Measurements from ENCODE around the gene CCDC136. TPM values are rescaled to one million over a fixed set of nuclear protein-coding genes. Genes with fewer than 3 reads are reported as not detected.

Gene CCDC136
- polyA plus RNA-seq, 1 donor (not counting 4 experiments of a cell fraction or from before 2014, with no cell fraction given) = 1.6 TPM

- no peak for DNase-seq (ENCODE audit: low read depth, low spot score)
- dilution Hi-C loops (cut with MboI; ENCODE audit: extremely low pct_ligation_motif_present, low sequenced_read_pairs) = no loop called here
- Histone ChIP-seq H4K20me1 (ENCODE audit: control insufficient read depth, extremely low read depth, insufficient read depth, low read length) (peaks cover 11% of the 10 kb centered on the region), H3K36me3 (ENCODE audit: control insufficient read depth in 2 of 2, extremely low read depth in 1 of 2, insufficient read depth in 2 of 2, low read length in 2 of 2) (peaks cover 24 to 37% of the 10 kb centered on the region in 2 experiments), H3K9me1 (ENCODE audit: control insufficient read depth, extremely low read depth, insufficient read depth, low read length) (no peaks in the 10 kb centered on the region), H3K27me3 (ENCODE audit: control insufficient read depth, extremely low read depth, insufficient read depth, low read length) (no peaks in the 10 kb centered on the region), H3K4me1 (ENCODE audit: control insufficient read depth, extremely low read depth, insufficient read depth, low read length) (no peaks in the 10 kb centered on the region), H3K4me3 (ENCODE audit: control insufficient read depth in 2 of 3, extremely low read depth in 1 of 3, insufficient read depth in 2 of 3, low read depth in 1 of 3, low read length in 3 of 3) (no peak overlapping the region), H3K4me2 (ENCODE audit: control insufficient read depth, extremely low read depth, insufficient read depth, low read depth, low read length) (no peak overlapping the region), H3K9me3 (ENCODE audit: control insufficient read depth, low read depth, low read length) (no peaks in the 10 kb centered on the region), H3K79me2 (ENCODE audit: control insufficient read depth, insufficient read depth, low read length) (peaks cover 46% of the 10 kb centered on the region), H2AFZ (ENCODE audit: control insufficient read depth, low read length) (no peak overlapping the region), H3K9ac (ENCODE audit: control insufficient read depth, extremely low read depth, insufficient read depth, low read length) (no peak overlapping the region), H3K27ac (ENCODE audit: control insufficient read depth, insufficient read depth, low read length) (no peak overlapping the region)
- TF ChIP-seq CTCF (optimal IDR thresholded peaks at IDR 0.05 in 1 of 3, IDR thresholded peaks at IDR 0.05 in 1 of 3, conservative IDR thresholded peaks at IDR 0.05 in 1 of 3; ENCODE audit: extremely low read depth in 1 of 3, insufficient read depth in 2 of 3, low read length in 3 of 3) (no peak), EZH2 (IDR thresholded peaks at IDR 0.05; ENCODE audit: low read length) (no peak)
- no peak for FAIRE-seq
These were observed 35.8 kb upstream of the CCDC136 start for GRCh38 chr7:128755819-128756476.

GRCh38 chr7:128757203-128757602 is 34.6 kb upstream of the CCDC136 start:
- Histone ChIP-seq H3K4me2 (ENCODE audit: control insufficient read depth, extremely low read depth, insufficient read depth, low read depth, low read length) (no peak overlapping the region), H3K9me3 (ENCODE audit: control insufficient read depth, low read depth, low read length) (no peaks in the 10 kb centered on the region), H4K20me1 (ENCODE audit: control insufficient read depth, extremely low read depth, insufficient read depth, low read length) (peaks cover 11% of the 10 kb centered on the region), H3K9ac (ENCODE audit: control insufficient read depth, extremely low read depth, insufficient read depth, low read length) (no peak overlapping the region), H3K27me3 (ENCODE audit: control insufficient read depth, extremely low read depth, insufficient read depth, low read length) (no peaks in the 10 kb centered on the region), H3K9me1 (ENCODE audit: control insufficient read depth, extremely low read depth, insufficient read depth, low read length) (no peaks in the 10 kb centered on the region), H3K4me3 (ENCODE audit: control insufficient read depth in 2 of 3, extremely low read depth in 1 of 3, insufficient read depth in 2 of 3, low read depth in 1 of 3, low read length in 3 of 3) (no peak overlapping the region), H3K4me1 (ENCODE audit: control insufficient read depth, extremely low read depth, insufficient read depth, low read length) (no peaks in the 10 kb centered on the region), H3K36me3 (ENCODE audit: control insufficient read depth in 2 of 2, extremely low read depth in 1 of 2, insufficient read depth in 2 of 2, low read length in 2 of 2) (peaks cover 31 to 36% of the 10 kb centered on the region in 2 experiments), H3K79me2 (ENCODE audit: control insufficient read depth, insufficient read depth, low read length) (peaks cover 38% of the 10 kb centered on the region), H2AFZ (ENCODE audit: control insufficient read depth, low read length) (no peak overlapping the region), H3K27ac (ENCODE audit: control insufficient read depth, insufficient read depth, low read length) (no peak overlapping the region)
- FAIRE-seq = no peak
- no peak for TF ChIP-seq EZH2 (IDR thresholded peaks at IDR 0.05; ENCODE audit: low read length)
- no peak for DNase-seq (ENCODE audit: low read depth, low spot score)
- dilution Hi-C loops (cut with MboI; ENCODE audit: extremely low pct_ligation_motif_present, low sequenced_read_pairs) = no loop called here

- H3K27ac ChIP-seq (ENCODE audit: control insufficient read depth, insufficient read depth, low read length) = no peak overlapping the region
- H3K36me3 ChIP-seq (ENCODE audit: control insufficient read depth in 2 of 2, extremely low read depth in 1 of 2, insufficient read depth in 2 of 2, low read length in 2 of 2) = peaks cover 33 to 39% of the 10 kb centered on the region in 2 experiments
- peaks cover 28% of the 10 kb centered on the region for H3K79me2 ChIP-seq (ENCODE audit: control insufficient read depth, insufficient read depth, low read length)
- no peak overlapping the region for H2AFZ ChIP-seq (ENCODE audit: control insufficient read depth, low read length)
- peaks cover 7% of the 10 kb centered on the region for H4K20me1 ChIP-seq (ENCODE audit: control insufficient read depth, extremely low read depth, insufficient read depth, low read length)
- FAIRE-seq (no peak), DNase-seq (ENCODE audit: low read depth, low spot score) (no peak)
- no peaks in the 10 kb centered on the region for H3K9me3 ChIP-seq (ENCODE audit: control insufficient read depth, low read depth, low read length)
- TF ChIP-seq EZH2 (IDR thresholded peaks at IDR 0.05; ENCODE audit: low read length) (no peak), CTCF (optimal IDR thresholded peaks at IDR 0.05 in 1 of 3, IDR thresholded peaks at IDR 0.05 in 1 of 3, conservative IDR thresholded peaks at IDR 0.05 in 1 of 3; ENCODE audit: extremely low read depth in 1 of 3, insufficient read depth in 2 of 3, low read length in 3 of 3) (no peak)
- H3K4me2 ChIP-seq (ENCODE audit: control insufficient read depth, extremely low read depth, insufficient read depth, low read depth, low read length) = no peak overlapping the region
- H3K27me3 ChIP-seq (ENCODE audit: control insufficient read depth, extremely low read depth, insufficient read depth, low read length) = no peaks in the 10 kb centered on the region
- H3K4me1 ChIP-seq (ENCODE audit: control insufficient read depth, extremely low read depth, insufficient read depth, low read length) = no peaks in the 10 kb centered on the region
- dilution Hi-C loops (cut with MboI; ENCODE audit: extremely low pct_ligation_motif_present, low sequenced_read_pairs) = no loop called here
- H3K9me1 ChIP-seq (ENCODE audit: control insufficient read depth, extremely low read depth, insufficient read depth, low read length) = no peaks in the 10 kb centered on the region
- no peak overlapping the region for H3K4me3 ChIP-seq (ENCODE audit: control insufficient read depth in 2 of 3, extremely low read depth in 1 of 3, insufficient read depth in 2 of 3, low read depth in 1 of 3, low read length in 3 of 3)
- H3K9ac ChIP-seq (ENCODE audit: control insufficient read depth, extremely low read depth, insufficient read depth, low read length) = no peak overlapping the region
These were observed 33.2 kb upstream of the CCDC136 start for GRCh38 chr7:128758553-128758952.

All from keratinocyte (primary cell).